ENCODE measurements around the gene FOXO6. TPM values are rescaled to one million over a fixed set of nuclear protein-coding genes. Genes with fewer than 3 reads are reported as not detected.

FOXO6 gene
- total RNA-seq, 1 experiment from 2014 or later = 0.14 TPM

GRCh38 chr1:41390573-41390972 lies 29.3 kb downstream of the FOXO6 start:
- in situ Hi-C loops (cut with HindIII; ENCODE audit: low pct_unique_long_range_greater_than_20kb, low sequenced_read_pairs) = no loop called here

GRCh38 chr1:41391834-41392527 lies 30.7 kb downstream of the FOXO6 start:
- DNase-seq (ENCODE audit: low read depth) = no peak
- in situ Hi-C loops (cut with HindIII; ENCODE audit: low pct_unique_long_range_greater_than_20kb, low sequenced_read_pairs) = no loop called here

More at GRCh38 chr1:41390573-41390972, 29.3 kb downstream of the FOXO6 start:
- no peak for DNase-seq (ENCODE audit: low read depth)

GRCh38 chr1:41392528-41392924 lies 31.3 kb downstream of the FOXO6 start:
- in situ Hi-C loops (cut with HindIII; ENCODE audit: low pct_unique_long_range_greater_than_20kb, low sequenced_read_pairs) = no loop called here

GRCh38 chr1:41393716-41394368 lies 32.6 kb downstream of the FOXO6 start:
- in situ Hi-C loops (cut with HindIII; ENCODE audit: low pct_unique_long_range_greater_than_20kb, low sequenced_read_pairs) = no loop called here
- no peak for DNase-seq (ENCODE audit: low read depth)

More at GRCh38 chr1:41392528-41392924, 31.3 kb downstream of the FOXO6 start:
- no peak for DNase-seq (ENCODE audit: low read depth)

- no peak for DNase-seq (ENCODE audit: low read depth)
- in situ Hi-C loops (cut with HindIII; ENCODE audit: low pct_unique_long_range_greater_than_20kb, low sequenced_read_pairs) = no loop called here
These were observed 33.1 kb downstream of the FOXO6 start for GRCh38 chr1:41394369-41394744.

- in situ Hi-C loops (cut with HindIII; ENCODE audit: low pct_unique_long_range_greater_than_20kb, low sequenced_read_pairs) = no loop called here
- DNase-seq (ENCODE audit: low read depth) = no peak
These were observed 34.0 kb downstream of the FOXO6 start for GRCh38 chr1:41394959-41395956.

GRCh38 chr1:41396084-41396483 lies 34.9 kb downstream of the FOXO6 start:
- DNase-seq (ENCODE audit: low read depth) = no peak
- in situ Hi-C loops (cut with HindIII; ENCODE audit: low pct_unique_long_range_greater_than_20kb, low sequenced_read_pairs) = no loop called here

GRCh38 chr1:41397020-41397419 lies 35.8 kb downstream of the FOXO6 start:
- DNase-seq (ENCODE audit: low read depth) = no peak
- in situ Hi-C loops (cut with HindIII; ENCODE audit: low pct_unique_long_range_greater_than_20kb, low sequenced_read_pairs) = no loop called here

- DNase-seq (ENCODE audit: low read depth) = no peak
- in situ Hi-C loops (cut with HindIII; ENCODE audit: low pct_unique_long_range_greater_than_20kb, low sequenced_read_pairs) = no loop called here
These were observed 36.6 kb downstream of the FOXO6 start for GRCh38 chr1:41397753-41398330.

GRCh38 chr1:41399145-41399795 lies 38.0 kb downstream of the FOXO6 start:
- in situ Hi-C loops (cut with HindIII; ENCODE audit: low pct_unique_long_range_greater_than_20kb, low sequenced_read_pairs) = no loop called here
- no peak for DNase-seq (ENCODE audit: low read depth)

GRCh38 chr1:41400225-41400624 lies 39.0 kb downstream of the FOXO6 start:
- no peak for DNase-seq (ENCODE audit: low read depth)
- in situ Hi-C loops (cut with HindIII; ENCODE audit: low pct_unique_long_range_greater_than_20kb, low sequenced_read_pairs) = no loop called here

GRCh38 chr1:41401899-41402298 lies 40.7 kb downstream of the FOXO6 start:
- in situ Hi-C loops (cut with HindIII; ENCODE audit: low pct_unique_long_range_greater_than_20kb, low sequenced_read_pairs) = no loop called here
- DNase-seq (ENCODE audit: low read depth) = no peak

- DNase-seq (ENCODE audit: low read depth) = peak; percentile 16
- in situ Hi-C loops (cut with HindIII; ENCODE audit: low pct_unique_long_range_greater_than_20kb, low sequenced_read_pairs) = no loop called here
These were observed 43.1 kb downstream of the FOXO6 start for GRCh38 chr1:41404308-41404761.

GRCh38 chr1:41407664-41408252 lies 46.5 kb downstream of the FOXO6 start:
- in situ Hi-C loops (cut with HindIII; ENCODE audit: low pct_unique_long_range_greater_than_20kb, low sequenced_read_pairs) = no loop called here
- no peak for DNase-seq (ENCODE audit: low read depth)

- no peak for DNase-seq (ENCODE audit: low read depth)
- in situ Hi-C loops (cut with HindIII; ENCODE audit: low pct_unique_long_range_greater_than_20kb, low sequenced_read_pairs) = no loop called here
These were observed 47.5 kb downstream of the FOXO6 start for GRCh38 chr1:41408691-41409090.

GRCh38 chr1:41409825-41410224 lies 48.6 kb downstream of the FOXO6 start:
- in situ Hi-C loops (cut with HindIII; ENCODE audit: low pct_unique_long_range_greater_than_20kb, low sequenced_read_pairs) = no loop called here
- no peak for DNase-seq (ENCODE audit: low read depth)

GRCh38 chr1:41410462-41410861 lies 49.2 kb downstream of the FOXO6 start:
- in situ Hi-C loops (cut with HindIII; ENCODE audit: low pct_unique_long_range_greater_than_20kb, low sequenced_read_pairs) = no loop called here

GRCh38 chr1:41411229-41411628 lies 50.0 kb downstream of the FOXO6 start:
- DNase-seq (ENCODE audit: low read depth) = no peak
- in situ Hi-C loops (cut with HindIII; ENCODE audit: low pct_unique_long_range_greater_than_20kb, low sequenced_read_pairs) = no loop called here

More at GRCh38 chr1:41410462-41410861, 49.2 kb downstream of the FOXO6 start:
- no peak for DNase-seq (ENCODE audit: low read depth)
